IPS-18c (cell line): Measurements from ENCODE around the gene DUS2.

Experiments
- H3K4me3 ChIP-seq: 2 replicates; pipeline ENCODE4 v1.7.0; 2013; ENCODE audit warnings: low read depth, mild to moderate bottlenecking, low read length, moderate library complexity; ENCODE audit not compliant: insufficient read depth
- H3K9me3 ChIP-seq: one replicate; pipeline ENCODE4 v1.6.1; 2013; ENCODE audit warnings: mild to moderate bottlenecking, low read length, moderate library complexity; ENCODE audit not compliant: control insufficient read depth, insufficient read depth

DUS2 gene

GRCh38 chr16:68022728-68023537, at the start of gene DUS2, which contains the start of gene DDX28:
Gene DUS2 (plus strand): TSS chr16:68023284. CDS start chr16:68038024, 14,740 bp downstream.
Gene DDX28 (minus strand): TSS chr16:68023232. CDS start chr16:68023202, 30 bp downstream.
- H3K9me3 ChIP-seq = no peaks in the 10 kb centered on the region
- H3K4me3 ChIP-seq = peak within 1 kb of the TSS; percentile 94

GRCh38 chr16:67975321-67976105, 47.6 kb upstream of the DUS2 start:
- peaks cover 2% of the 10 kb centered on the region for H3K9me3 ChIP-seq
- H3K4me3 ChIP-seq = no peak overlapping the region

DNA sequence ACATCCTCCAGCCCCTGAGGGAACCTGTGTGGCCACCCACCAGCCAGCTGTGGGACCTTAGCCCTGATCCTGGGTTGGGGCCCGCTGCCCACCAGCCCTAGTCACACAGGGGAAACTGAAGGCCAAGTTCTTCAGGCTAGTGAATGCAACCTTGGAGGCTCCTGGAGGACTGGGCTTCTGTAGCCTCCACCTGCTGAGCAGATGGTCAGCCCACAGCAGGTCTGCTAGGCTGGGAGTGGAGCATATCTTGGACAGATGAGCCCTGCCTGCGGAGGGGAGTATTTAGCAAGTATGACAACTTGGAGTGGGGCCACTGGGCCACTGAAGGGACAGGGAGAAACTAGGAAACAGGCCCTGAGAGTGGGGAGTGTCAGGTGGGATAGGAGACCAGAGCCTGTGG, 46.9 kb upstream of the DUS2 start:
- Histone ChIP-seq H3K4me3 (no peak overlapping the region), H3K9me3 (peaks cover 2% of the 10 kb centered on the region)

- Histone ChIP-seq H3K4me3 (no peak overlapping the region), H3K9me3 (peaks cover 2% of the 10 kb centered on the region)
These were observed 46.1 kb upstream of the DUS2 start for GRCh38 chr16:67977005-67977404.

GRCh38 chr16:67977469-67978227, 45.4 kb upstream of the DUS2 start:
- Histone ChIP-seq H3K9me3 (peaks cover 2% of the 10 kb centered on the region), H3K4me3 (no peak overlapping the region)

DNA sequence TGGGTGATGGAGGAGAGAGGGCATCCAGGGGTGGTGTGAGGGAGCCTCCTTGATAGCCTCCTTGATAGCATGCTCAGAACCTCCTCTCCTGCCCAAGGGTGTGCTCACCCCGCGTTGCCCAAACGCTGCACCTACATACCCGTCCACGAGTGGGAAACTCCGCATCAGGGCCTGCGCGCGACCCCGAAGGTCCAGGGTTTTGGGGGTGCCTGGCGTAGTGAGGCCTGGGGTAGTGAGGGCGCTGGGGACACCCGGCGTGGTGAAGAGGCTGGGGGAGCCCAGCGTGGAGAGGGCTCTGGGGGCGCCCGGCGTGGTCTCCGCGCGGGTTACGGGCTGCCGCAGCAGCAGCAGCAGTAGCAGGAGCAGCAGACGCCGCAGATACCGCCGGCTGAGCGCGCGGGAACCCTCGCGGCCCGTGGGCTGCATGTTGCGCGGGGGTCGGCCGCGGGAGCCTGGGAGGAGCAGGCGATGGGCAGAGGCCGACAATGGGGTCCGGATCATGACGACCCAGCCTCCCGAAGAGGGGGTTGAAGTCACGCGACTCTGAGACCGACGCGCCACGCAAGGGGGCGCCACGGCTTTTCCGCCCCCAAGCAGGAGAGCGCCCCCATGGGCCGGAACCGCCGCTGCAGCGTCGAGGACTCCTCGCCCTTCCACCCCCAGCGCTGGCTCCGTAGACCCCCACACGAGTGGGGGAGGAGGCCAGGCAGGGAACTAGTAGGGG, 43.0 kb upstream of the DUS2 start, which contains the start of gene DPEP3:
DPEP3 (minus strand) TSS at position 545 of the 724 bp plus-strand sequence; CDS start at position 426, 119 bp downstream.
- no peak within 1 kb of the TSS for H3K4me3 ChIP-seq
- peaks cover 2% of the 10 kb centered on the region for H3K9me3 ChIP-seq

DNA sequence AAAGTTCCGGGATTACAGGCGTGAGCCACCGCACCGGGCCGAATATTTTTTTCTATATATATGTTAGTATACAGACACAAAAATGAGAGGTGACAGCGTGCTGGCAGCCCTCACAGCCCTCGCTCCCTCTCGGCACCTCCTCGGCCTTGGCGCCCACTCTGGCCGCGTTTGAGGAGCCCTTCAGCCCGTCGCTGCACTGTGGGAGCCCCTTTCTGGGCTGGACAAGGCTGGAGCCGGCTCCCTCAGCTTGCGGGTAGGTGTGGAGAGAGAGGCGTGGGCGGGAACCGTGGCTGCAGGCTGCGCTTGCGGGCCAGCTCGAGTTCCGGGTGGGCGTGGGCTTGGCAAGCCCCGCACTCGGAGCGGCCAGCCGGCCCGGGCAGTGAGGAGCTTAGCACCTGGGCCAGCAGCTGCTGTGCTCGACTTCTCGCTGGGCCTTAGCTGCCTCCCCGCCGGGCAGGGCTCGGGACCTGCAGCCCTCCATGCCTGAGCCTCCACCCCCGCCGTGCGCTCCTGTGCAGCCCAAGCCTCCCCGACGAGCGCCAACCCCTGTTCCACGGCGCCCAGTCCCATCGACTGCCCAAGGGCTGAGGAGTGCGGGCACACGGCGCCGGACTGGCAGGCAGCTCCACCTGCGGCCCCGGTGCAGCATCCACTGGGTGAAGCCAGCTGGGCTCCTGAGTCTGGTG, 40.9 kb upstream of the DUS2 start:
- Histone ChIP-seq H3K4me3 (no peak overlapping the region), H3K9me3 (peaks cover 2% of the 10 kb centered on the region)

DNA sequence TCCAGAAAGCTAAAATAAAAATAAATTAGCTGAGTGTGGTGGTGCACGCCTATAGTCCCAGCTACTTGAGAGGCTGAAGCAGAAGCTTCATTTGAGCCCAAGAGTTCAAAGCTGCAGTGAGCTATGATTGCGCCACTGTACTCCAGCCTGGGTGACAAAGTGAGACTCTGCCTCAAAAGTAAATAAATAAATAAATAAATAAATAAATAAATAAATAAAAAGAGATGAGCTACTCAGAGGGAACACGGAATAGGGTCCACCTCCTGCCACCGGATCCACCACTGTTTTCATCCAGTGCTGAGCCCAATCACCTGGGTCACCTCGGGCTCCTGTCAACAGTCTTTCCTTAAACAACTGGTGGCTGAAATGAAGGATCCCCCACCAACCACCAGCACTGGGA, 36.1 kb upstream of the DUS2 start:
- Histone ChIP-seq H3K4me3 (no peak overlapping the region), H3K9me3 (no peaks in the 10 kb centered on the region)

- Histone ChIP-seq H3K9me3 (no peaks in the 10 kb centered on the region), H3K4me3 (no peak overlapping the region)
These were observed 35.5 kb upstream of the DUS2 start for GRCh38 chr16:67987460-67988160.

- Histone ChIP-seq H3K4me3 (no peak overlapping the region), H3K9me3 (no peaks in the 10 kb centered on the region)
These were observed 34.4 kb upstream of the DUS2 start for GRCh38 chr16:67988675-67989074.

DNA sequence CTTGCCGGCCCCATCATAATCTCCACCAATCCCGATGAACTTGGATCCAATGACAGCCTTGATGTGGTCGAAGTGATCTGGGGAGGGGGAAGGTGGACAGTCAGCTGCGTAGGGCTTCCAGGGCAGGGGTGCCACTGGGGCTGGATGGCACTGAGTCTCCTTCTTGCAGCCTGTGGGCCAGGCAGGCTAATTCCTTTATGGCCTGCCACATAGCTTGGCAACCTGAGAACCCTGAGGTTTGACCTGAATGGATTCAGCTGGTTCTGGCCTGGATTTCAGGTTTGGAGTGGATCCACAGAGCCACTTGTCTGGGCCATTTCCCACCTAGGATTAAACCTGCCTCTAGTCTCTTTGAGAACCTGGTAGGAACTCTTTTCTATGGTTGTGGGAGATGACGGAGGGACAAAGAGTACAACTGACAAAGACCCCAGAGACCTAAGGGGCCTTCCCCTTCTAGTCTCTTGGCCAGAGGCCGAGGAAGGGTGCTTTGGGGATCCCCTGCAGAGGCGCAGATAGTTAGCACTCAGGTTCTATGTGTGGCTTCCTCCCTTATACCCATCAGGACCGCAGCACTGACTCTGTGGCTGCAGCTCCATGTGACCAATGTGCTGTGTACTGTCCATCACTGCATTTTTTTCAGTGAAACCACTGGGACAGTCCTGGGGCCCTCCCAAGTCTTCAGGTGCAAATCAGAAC, 33.6 kb upstream of the DUS2 start:
- Histone ChIP-seq H3K4me3 (no peak overlapping the region), H3K9me3 (no peaks in the 10 kb centered on the region)

- H3K4me3 ChIP-seq = no peak overlapping the region
- H3K9me3 ChIP-seq = no peaks in the 10 kb centered on the region
These were observed 33.1 kb upstream of the DUS2 start for GRCh38 chr16:67990018-67990386.

- Histone ChIP-seq H3K9me3 (no peaks in the 10 kb centered on the region), H3K4me3 (no peak overlapping the region)
These were observed 30.4 kb upstream of the DUS2 start for GRCh38 chr16:67992661-67993206.

DNA sequence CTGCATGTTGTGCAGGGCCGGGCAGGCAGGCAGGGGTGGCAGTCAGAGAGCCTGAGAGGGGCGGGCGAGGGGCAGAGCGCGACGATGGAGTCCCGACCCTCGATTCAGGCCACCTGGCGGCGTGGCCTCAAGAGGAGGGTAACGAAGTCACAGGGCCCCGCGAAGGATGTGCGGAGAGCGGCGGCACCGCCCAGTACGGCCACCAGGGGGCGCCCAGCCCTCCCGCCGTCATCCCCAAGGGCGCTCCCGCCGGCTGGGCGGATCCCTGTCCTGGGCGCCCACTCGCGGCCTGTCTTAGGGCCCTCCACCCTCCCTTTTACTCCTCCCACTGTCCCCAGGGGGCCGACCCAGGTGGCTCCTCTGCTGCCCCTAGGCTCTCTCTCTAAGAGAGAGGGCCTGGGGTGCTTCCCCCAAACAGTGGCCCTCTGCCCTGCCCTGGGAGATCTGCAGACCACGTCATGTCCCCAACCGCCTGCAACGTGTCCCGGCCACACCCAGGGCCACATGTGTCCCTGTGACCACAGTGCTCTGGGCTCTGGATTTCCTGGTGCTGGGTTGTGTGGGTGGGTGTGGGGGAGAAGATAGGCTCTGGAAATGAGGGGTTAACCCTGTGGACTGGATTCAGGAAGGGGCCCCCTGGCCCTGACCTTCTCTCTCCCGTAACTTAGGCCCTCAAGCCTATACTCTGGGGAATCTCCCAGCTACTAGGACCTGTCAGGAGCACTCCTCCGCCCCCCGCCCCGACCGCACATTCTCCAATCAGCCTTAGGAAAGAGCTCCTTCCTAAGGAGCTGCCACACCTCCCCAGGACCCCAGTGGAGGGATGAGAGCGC, 29.7 kb upstream of the DUS2 start:
- Histone ChIP-seq H3K9me3 (no peaks in the 10 kb centered on the region), H3K4me3 (no peak overlapping the region)
